Gastroesophageal sphincter (tissue), 4 donors: ENCODE measurements around the gene SPACA6. TPM values are rescaled to one million over a fixed set of nuclear protein-coding genes. Genes with fewer than 3 reads are reported as not detected.
"Not testable (repeated sequence)": the region's sequence is repeated elsewhere in the genome, so short reads cannot be mapped to it uniquely, and the experiment has no call there.

ENCODE experiments used
- ATAC-seq: fragments of 150-250 bp; one replicate; pipeline ENCODE4 v1.9.1; 2016; ENCODE audit warnings: mild to moderate bottlenecking, moderate library complexity
- H3K27ac ChIP-seq, 4 donors: fragments of 200-600 bp; sonication (generic) in 3 of 4; 1 replicate in 3 of 4; 2 replicates in 1 of 4; pipeline ENCODE4 v1.5.1; 2016 to 2019
- H3K27me3 ChIP-seq: fragments of 200-600 bp; sonication (generic); one replicate; pipeline ENCODE4 v1.5.1; 2019
- H3K36me3 ChIP-seq, 2 donors: fragments of 200-600 bp; sonication (generic); one replicate each; pipeline ENCODE4 v1.5.1; 2019; ENCODE audit warnings: control low read depth in 1 of 2
- H3K4me1 ChIP-seq, 3 donors: fragments of 200-600 bp; sonication (generic); 1 replicate in 2 of 3; 2 replicates in 1 of 3; pipeline ENCODE4 v1.5.1; 2016 to 2019; ENCODE audit warnings: control low read depth in 2 of 3
- H3K4me3 ChIP-seq, 2 donors: fragments of 200-600 bp; sonication (generic); one replicate each; pipeline ENCODE4 v1.5.1; 2019; ENCODE audit warnings: mild to moderate bottlenecking in 1 of 2, moderate library complexity in 1 of 2
- H3K9me3 ChIP-seq, 3 donors: fragments of 200-600 bp; sonication (generic); one replicate each; pipeline ENCODE4 v1.5.1; 2017 to 2019; ENCODE audit warnings: control low read depth in 2 of 3
- EP300 ChIP-seq: sonication (generic); formaldehyde crosslinking; IDR thresholded peaks from one replicate; pipeline ENCODE4 v1.6.1; 2017; ENCODE audit warnings: antibody characterized with exemption, mild to moderate bottlenecking
- POLR2A ChIP-seq, 2 donors: fragments of 450-650 bp; IDR thresholded peaks; one replicate each; pipeline ENCODE4 v1.6.1; 2017; ENCODE audit warnings: antibody characterized with exemption in 2 of 2, mild to moderate bottlenecking in 2 of 2, moderate library complexity in 1 of 2
- POLR2AphosphoS5 ChIP-seq: sonication (generic); formaldehyde crosslinking; IDR thresholded peaks from one replicate; pipeline ENCODE4 v1.6.1; 2017; ENCODE audit warnings: antibody characterized with exemption
- WGBS, 2 donors: methylation state at CpG; one replicate each; pipeline ENCODE4 v1.1.5; 2018; ENCODE audit warnings: low coverage in 1 of 2; 5-methylcytosine and 5-hydroxymethylcytosine counted together
- total RNA-seq, 4 donors: library from RNA; depleted of rRNA; stranded (reverse); fragments of >200 nt; gene quantifications; one replicate each; pipeline ENCODE4 v1.1.0, GENCODE V29; 2016
- TF ChIP-seq, protein P1 (sequence below), 4 experiments: fragments of 200-600 bp in 2 of 4; fragments of 450-650 bp in 2 of 4; sonication (generic) in 1 of 4; IDR thresholded peaks; one replicate each; pipeline ENCODE4 v1.5.1; 2017 to 2019; ENCODE audit warnings: antibody characterized with exemption in 4 of 4, mild to moderate bottlenecking in 2 of 4, moderate library complexity in 2 of 4

Gene SPACA6
- total RNA-seq, 4 donors from 2014 or later = 6.3 to 29.7 (median 18.3) TPM

DNA sequence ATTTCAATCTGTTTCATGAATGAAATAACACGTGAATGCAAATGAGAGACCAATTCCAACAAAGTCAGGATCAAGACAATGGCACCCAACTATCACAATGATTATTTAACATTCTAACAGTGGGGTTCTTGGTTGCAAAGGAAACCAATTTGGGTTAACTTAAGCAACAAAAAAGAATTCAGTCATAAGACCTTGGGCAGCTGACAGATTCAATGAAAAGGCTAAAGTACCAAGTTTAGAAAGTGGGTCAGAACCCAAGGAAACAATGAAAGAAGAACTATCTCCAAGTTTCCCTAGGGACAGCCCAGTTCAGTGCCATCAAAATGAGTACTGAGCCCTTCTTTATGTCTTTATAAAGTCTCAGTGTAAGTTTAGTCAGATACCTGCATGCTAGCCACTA is 29.0 kb upstream of the SPACA6 start:
- H3K36me3 ChIP-seq = no peaks in the 10 kb centered on the region
- ATAC-seq = no peak
- TF ChIP-seq POLR2AphosphoS5 (no peak), POLR2A (IDR thresholded peaks at IDR 0.05) (no peak), EP300 (no peak)
- TF ChIP-seq, protein P1, sequence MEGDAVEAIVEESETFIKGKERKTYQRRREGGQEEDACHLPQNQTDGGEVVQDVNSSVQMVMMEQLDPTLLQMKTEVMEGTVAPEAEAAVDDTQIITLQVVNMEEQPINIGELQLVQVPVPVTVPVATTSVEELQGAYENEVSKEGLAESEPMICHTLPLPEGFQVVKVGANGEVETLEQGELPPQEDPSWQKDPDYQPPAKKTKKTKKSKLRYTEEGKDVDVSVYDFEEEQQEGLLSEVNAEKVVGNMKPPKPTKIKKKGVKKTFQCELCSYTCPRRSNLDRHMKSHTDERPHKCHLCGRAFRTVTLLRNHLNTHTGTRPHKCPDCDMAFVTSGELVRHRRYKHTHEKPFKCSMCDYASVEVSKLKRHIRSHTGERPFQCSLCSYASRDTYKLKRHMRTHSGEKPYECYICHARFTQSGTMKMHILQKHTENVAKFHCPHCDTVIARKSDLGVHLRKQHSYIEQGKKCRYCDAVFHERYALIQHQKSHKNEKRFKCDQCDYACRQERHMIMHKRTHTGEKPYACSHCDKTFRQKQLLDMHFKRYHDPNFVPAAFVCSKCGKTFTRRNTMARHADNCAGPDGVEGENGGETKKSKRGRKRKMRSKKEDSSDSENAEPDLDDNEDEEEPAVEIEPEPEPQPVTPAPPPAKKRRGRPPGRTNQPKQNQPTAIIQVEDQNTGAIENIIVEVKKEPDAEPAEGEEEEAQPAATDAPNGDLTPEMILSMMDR (IDR thresholded peaks at IDR 0.05) = no peak
- peaks cover 43% of the 10 kb centered on the region for H3K27me3 ChIP-seq
- H3K9me3 ChIP-seq = peaks cover 0 to 8% (median 0%) of the 10 kb centered on the region in 3 donors
- H3K4me1 ChIP-seq = no peaks in the 10 kb centered on the region
- no peak overlapping the region for H3K27ac ChIP-seq
- H3K4me3 ChIP-seq = no peak overlapping the region
- WGBS, 2 donors = 20 to 45% methylated on average over 1 of the region's 1 CpG

DNA sequence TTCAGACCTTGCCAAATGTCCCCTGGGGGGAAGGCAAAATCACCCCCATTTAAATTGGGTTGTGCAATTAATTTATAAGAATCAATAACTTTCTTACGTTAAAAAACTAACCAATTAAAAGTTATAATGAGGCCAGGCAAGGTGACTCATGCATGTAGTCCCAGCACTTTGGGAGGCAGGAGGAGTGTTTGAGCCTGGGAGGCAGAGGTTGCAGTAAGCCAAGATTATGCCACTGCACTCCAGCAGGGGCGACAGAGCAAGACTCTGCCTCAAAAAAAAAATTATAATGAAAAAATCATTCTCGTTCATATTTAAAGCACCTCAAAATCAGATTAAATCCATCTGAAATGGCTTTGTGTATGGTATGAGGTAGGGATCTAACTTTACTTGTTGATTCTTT is 28.1 kb upstream of the SPACA6 start:
- H3K36me3 ChIP-seq = no peaks in the 10 kb centered on the region
- no peak for ATAC-seq
- 57 to 60% methylated on average over 3 of the region's 3 CpGs for WGBS, 2 donors
- H3K27me3 ChIP-seq = peaks cover 43% of the 10 kb centered on the region
- no peak overlapping the region for H3K4me3 ChIP-seq
- TF ChIP-seq POLR2AphosphoS5 (no peak), POLR2A (IDR thresholded peaks at IDR 0.05) (no peak), EP300 (no peak)
- TF ChIP-seq, protein P1 (IDR thresholded peaks at IDR 0.05) = no peak
- H3K9me3 ChIP-seq = peaks cover 0 to 8% (median 0%) of the 10 kb centered on the region in 3 donors
- no peaks in the 10 kb centered on the region for H3K4me1 ChIP-seq
- no peak overlapping the region for H3K27ac ChIP-seq

DNA sequence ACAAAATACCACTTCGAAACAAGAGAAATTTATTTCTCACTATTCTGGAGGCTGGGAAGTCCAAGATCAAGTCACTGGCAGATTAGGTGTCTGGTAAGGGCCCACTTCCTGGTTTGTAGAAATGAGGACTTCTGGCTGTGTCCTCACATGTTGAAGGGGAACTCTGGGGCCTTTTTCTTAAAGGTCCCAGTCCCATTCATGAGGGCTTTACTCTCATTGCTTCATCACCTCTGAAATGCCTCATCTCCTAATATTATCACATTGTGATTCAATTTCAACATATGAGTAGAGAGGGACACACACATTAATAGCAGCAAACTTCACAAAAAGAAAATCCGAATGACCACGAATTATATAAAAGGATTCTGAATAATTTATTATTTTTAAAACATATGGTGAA is 24.9 kb upstream of the SPACA6 start:
- no peak for ATAC-seq
- 33 to 57% methylated on average over 2 to 3 of the region's 3 CpGs for WGBS, 2 donors
- Histone ChIP-seq H3K27me3 (peaks cover 27% of the 10 kb centered on the region), H3K36me3 (no peaks in the 10 kb centered on the region), H3K9me3 (peaks cover 0 to 8% (median 0%) of the 10 kb centered on the region in 3 donors), H3K27ac (no peak overlapping the region), H3K4me3 (no peak overlapping the region), H3K4me1 (no peaks in the 10 kb centered on the region)
- TF ChIP-seq EP300 (no peak), POLR2A (IDR thresholded peaks at IDR 0.05) (no peak), POLR2AphosphoS5 (no peak)
- TF ChIP-seq, protein P1 (IDR thresholded peaks at IDR 0.05) = no peak

DNA sequence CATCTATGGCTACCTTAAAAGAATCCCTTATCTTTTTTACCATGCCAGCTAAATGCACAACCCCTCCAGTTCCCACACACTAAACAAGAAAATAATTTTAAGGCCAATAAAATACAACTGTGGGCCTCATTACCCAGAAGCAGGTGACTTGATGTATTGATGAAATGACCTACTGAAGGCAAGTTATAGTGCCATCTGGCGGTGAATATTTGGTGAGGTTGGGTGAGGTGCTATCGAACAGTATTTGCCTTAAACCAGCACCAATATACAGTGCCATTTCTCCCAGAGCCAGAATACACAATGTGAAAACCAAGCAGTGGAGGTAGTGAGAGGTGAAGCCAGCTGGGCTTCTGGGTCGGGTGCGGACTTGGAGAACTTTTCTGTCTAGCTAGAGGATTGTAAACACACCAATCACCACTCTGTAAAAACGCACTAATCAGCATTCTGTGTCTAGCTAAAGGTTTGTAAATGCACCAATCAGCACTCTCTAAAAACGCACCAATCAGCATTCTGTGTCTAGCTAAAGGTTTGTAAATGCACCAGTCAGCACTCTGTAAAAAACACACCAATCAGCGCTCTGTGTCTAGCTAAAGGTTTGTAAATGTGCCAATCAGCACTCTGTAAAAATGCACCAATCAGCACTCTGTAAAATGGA is 17.1 kb upstream of the SPACA6 start:
- peaks cover 19% of the 10 kb centered on the region for H3K27me3 ChIP-seq
- H3K9me3 ChIP-seq, H3K36me3 ChIP-seq, H3K27ac ChIP-seq, H3K4me3 ChIP-seq, ATAC-seq, H3K4me1 ChIP-seq: not testable (repeated sequence)
- 64 to 67% methylated on average over 5 to 7 of the region's 7 CpGs for WGBS, 2 donors
- TF ChIP-seq, protein P1 (IDR thresholded peaks at IDR 0.05) = peak in 2 of 4 experiments; percentile 24 to 46

DNA sequence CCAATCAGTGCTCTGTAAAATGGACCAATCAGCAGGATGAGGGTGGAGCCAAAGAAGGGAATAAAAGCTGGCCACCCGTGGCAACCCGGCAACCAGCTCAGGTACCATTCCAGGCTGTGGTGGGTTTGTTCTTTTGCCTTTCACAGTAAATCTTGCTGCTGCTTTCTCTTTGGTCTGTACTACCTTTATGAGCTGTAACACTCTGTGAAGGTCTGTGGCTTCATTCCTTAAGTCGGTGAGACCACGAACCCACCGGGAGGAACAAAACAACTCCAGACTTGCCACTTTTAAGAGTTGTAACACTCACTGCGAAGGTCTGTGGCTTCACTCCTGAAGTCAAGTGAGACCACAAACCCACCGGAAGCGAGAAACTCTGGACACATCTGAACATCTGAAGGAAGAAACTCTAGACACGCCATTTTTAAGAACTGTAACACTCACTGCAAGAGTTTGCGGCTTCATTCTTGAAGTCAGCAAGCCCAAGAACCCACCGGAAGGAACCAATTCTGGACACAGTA is 16.5 kb upstream of the SPACA6 start:
- TF ChIP-seq, protein P1 (IDR thresholded peaks at IDR 0.05) = no peak
- TF ChIP-seq POLR2AphosphoS5 (no peak), EP300 (no peak), POLR2A (IDR thresholded peaks at IDR 0.05) (no peak)
- Histone ChIP-seq H3K4me3 (no peak overlapping the region), H3K4me1 (no peaks in the 10 kb centered on the region), H3K9me3 (no peaks in the 10 kb centered on the region), H3K27ac (no peak overlapping the region), H3K36me3 (no peaks in the 10 kb centered on the region), H3K27me3 (peaks cover 19% of the 10 kb centered on the region)
- 50 to 57% methylated on average over 2 to 6 of the region's 11 CpGs for WGBS, 2 donors
- ATAC-seq = no peak
